GM23338 (cell line): ENCODE measurements around the gene CTTN. TPM values are rescaled to one million over a fixed set of nuclear protein-coding genes. Genes with fewer than 3 reads are reported as not detected.

ENCODE experiments used
- ATAC-seq: fragments of 200-7000 bp; cut with Tn5 transposase; 3 replicates; pipeline ENCODE4 v1.9.1; 2020
- DNase-seq: peaks from one replicate; pipeline ENCODE4 v3.0.0-alpha.2; 2015; ENCODE audit warnings: low spot score
- H2AFZ ChIP-seq: fragments of 200-600 bp; sonication (generic); 2 replicates; pipeline ENCODE4 v1.8.0; 2016; ENCODE audit warnings: antibody characterized with exemption, mild to moderate bottlenecking, moderate library complexity
- H3F3A ChIP-seq: fragments of 200-600 bp; sonication (generic); replicated peaks from 2 replicates; pipeline ENCODE4 v1.8.0; 2017; ENCODE audit warnings: antibody characterized with exemption, mixed run types, low read depth
- H3K27ac ChIP-seq: fragments of 200-600 bp; sonication (generic); 2 replicates; pipeline ENCODE4 v1.6.1; 2016; ENCODE audit warnings: low read depth
- H3K27me3 ChIP-seq: fragments of 200-600 bp; sonication (generic); 2 replicates; pipeline ENCODE4 v1.8.0; 2016; ENCODE audit warnings: mild to moderate bottlenecking, mixed run types, moderate library complexity; ENCODE audit not compliant: insufficient read depth
- H3K36me3 ChIP-seq: fragments of 200-600 bp; sonication (generic); 2 replicates; pipeline ENCODE4 v1.8.0; 2016; ENCODE audit warnings: mild to moderate bottlenecking; ENCODE audit not compliant: insufficient read depth
- H3K4me1 ChIP-seq: fragments of 200-600 bp; sonication (generic); 2 replicates; pipeline ENCODE4 v1.8.0; 2016; ENCODE audit warnings: mild to moderate bottlenecking, moderate library complexity; ENCODE audit not compliant: insufficient read depth
- H3K4me2 ChIP-seq: fragments of 200-600 bp; sonication (generic); 2 replicates; pipeline ENCODE4 v1.7.1; 2017; ENCODE audit warnings: mixed run types
- H3K4me3 ChIP-seq: fragments of 200-600 bp; sonication (generic); 2 replicates; pipeline ENCODE4 v1.6.1; 2016; ENCODE audit warnings: mixed run types
- H3K79me2 ChIP-seq: fragments of 200-600 bp; sonication (generic); replicated peaks from 2 replicates; pipeline ENCODE4 v1.8.0; 2017; ENCODE audit warnings: mild to moderate bottlenecking; ENCODE audit not compliant: insufficient read depth
- H3K9me2 ChIP-seq: fragments of 200-600 bp; sonication (generic); 2 replicates; pipeline ENCODE4 v1.8.0; 2017; ENCODE audit not compliant: insufficient read depth
- H4K20me1 ChIP-seq: fragments of 200-600 bp; sonication (generic); replicated peaks from 2 replicates; pipeline ENCODE4 v1.8.0; 2017; ENCODE audit warnings: mild to moderate bottlenecking; ENCODE audit not compliant: insufficient read depth
- H3K27ac Mint-ChIP-seq: 2 replicates; pipeline ENCODE4 v1.8.0; 2020; ENCODE audit warnings: inconsistent platforms, mild to moderate bottlenecking, moderate library complexity, mixed read lengths
- H3K27me3 Mint-ChIP-seq: 3 replicates; pipeline ENCODE4 v1.8.0; 2022; ENCODE audit warnings: low read depth, mild to moderate bottlenecking, moderate library complexity, mixed read lengths, inconsistent platforms; ENCODE audit not compliant: insufficient read depth, poor library complexity
- H3K36me3 Mint-ChIP-seq: 3 replicates; pipeline ENCODE4 v1.8.0; 2021; ENCODE audit warnings: low read depth, mild to moderate bottlenecking, inconsistent platforms, moderate library complexity, mixed read lengths
- H3K4me1 Mint-ChIP-seq: 3 replicates; pipeline ENCODE4 v1.8.0; 2020; ENCODE audit warnings: mild to moderate bottlenecking, inconsistent platforms, mixed read lengths
- H3K4me3 Mint-ChIP-seq: 3 replicates; pipeline ENCODE4 v1.8.0; 2021; ENCODE audit warnings: moderate library complexity, mild to moderate bottlenecking, inconsistent platforms, mixed read lengths
- H3K9me3 Mint-ChIP-seq: 3 replicates; pipeline ENCODE4 v1.8.0; 2020; ENCODE audit warnings: moderate library complexity, mild to moderate bottlenecking, inconsistent platforms, mixed read lengths
- CREB1 ChIP-seq: fragments of 250-450 bp; sonication (Bioruptor Pico); IDR thresholded peaks from 2 replicates; pipeline ENCODE4 v1.5.0; 2020; ENCODE audit warnings: low read depth, mild to moderate bottlenecking, moderate library complexity
- CTCF ChIP-seq, 2 experiments: fragments of 200-600 bp in 1 of 2; sonication (generic) in 1 of 2; conservative IDR thresholded peaks; 2 replicates each; pipeline versions ENCODE4 v1.5.1 to v1.6.1; 2016 to 2017; ENCODE audit warnings: antibody characterized with exemption in 2 of 2, low read depth in 2 of 2, mild to moderate bottlenecking in 2 of 2, moderate library complexity in 1 of 2
- EZH2phosphoT487 ChIP-seq: fragments of 200-600 bp; sonication (generic); IDR thresholded peaks from one replicate; pipeline ENCODE4 v1.8.1; 2018; ENCODE audit warnings: antibody characterized with exemption; ENCODE audit not compliant: unreplicated experiment
- NANOG ChIP-seq: IDR thresholded peaks from 2 replicates; pipeline ENCODE4 v1.6.1; 2016; ENCODE audit warnings: antibody characterized with exemption, borderline replicate concordance
- POLR2AphosphoS5 ChIP-seq: IDR thresholded peaks from 2 replicates; pipeline ENCODE4 v1.6.1; 2016; ENCODE audit warnings: antibody characterized with exemption, low read depth
- STAT1 ChIP-seq: IDR thresholded peaks from one replicate; pipeline ENCODE4 v1.6.1; 2016; ENCODE audit warnings: antibody characterized with exemption; ENCODE audit not compliant: unreplicated experiment
- ZNF114 ChIP-seq: fragments of 250-450 bp; sonication (Bioruptor Pico); IDR thresholded peaks from 2 replicates; pipeline ENCODE4 v1.5.0; 2020; ENCODE audit warnings: mild to moderate bottlenecking, moderate library complexity
- ZNF331 ChIP-seq: fragments of 250-450 bp; sonication (Bioruptor Pico); IDR thresholded peaks from 2 replicates; pipeline ENCODE4 v1.5.0; 2020; ENCODE audit warnings: low read depth, mild to moderate bottlenecking, moderate library complexity
- polyA plus RNA-seq: library from polyadenylated mRNA; unstranded; fragments of >200 nt; fragmentation: Nextera tagmentation; extraction: Ambion mirVana; gene quantifications from 2 replicates; pipeline ENCODE4 v1.2.1, GENCODE V29; 2016
- total RNA-seq: library from RNA; depleted of rRNA; stranded (reverse); fragments of >200 nt; shearing (Covaris generic); gene quantifications from 2 replicates; pipeline ENCODE4 v1.2.3, GENCODE V29; 2014
- TF ChIP-seq, protein P1 (sequence below): IDR thresholded peaks from one replicate; pipeline ENCODE4 v1.6.1; 2018; ENCODE audit warnings: antibody characterized with exemption; ENCODE audit not compliant: unreplicated experiment
- TF ChIP-seq, protein P2 (sequence below): IDR thresholded peaks from 2 replicates; pipeline ENCODE4 v1.6.1; 2016; ENCODE audit warnings: antibody characterized with exemption

Gene CTTN
- total and polyA plus RNA-seq, 2 experiments from 2014 or later, result 163 to 343 TPM

- TF ChIP-seq, protein P1, sequence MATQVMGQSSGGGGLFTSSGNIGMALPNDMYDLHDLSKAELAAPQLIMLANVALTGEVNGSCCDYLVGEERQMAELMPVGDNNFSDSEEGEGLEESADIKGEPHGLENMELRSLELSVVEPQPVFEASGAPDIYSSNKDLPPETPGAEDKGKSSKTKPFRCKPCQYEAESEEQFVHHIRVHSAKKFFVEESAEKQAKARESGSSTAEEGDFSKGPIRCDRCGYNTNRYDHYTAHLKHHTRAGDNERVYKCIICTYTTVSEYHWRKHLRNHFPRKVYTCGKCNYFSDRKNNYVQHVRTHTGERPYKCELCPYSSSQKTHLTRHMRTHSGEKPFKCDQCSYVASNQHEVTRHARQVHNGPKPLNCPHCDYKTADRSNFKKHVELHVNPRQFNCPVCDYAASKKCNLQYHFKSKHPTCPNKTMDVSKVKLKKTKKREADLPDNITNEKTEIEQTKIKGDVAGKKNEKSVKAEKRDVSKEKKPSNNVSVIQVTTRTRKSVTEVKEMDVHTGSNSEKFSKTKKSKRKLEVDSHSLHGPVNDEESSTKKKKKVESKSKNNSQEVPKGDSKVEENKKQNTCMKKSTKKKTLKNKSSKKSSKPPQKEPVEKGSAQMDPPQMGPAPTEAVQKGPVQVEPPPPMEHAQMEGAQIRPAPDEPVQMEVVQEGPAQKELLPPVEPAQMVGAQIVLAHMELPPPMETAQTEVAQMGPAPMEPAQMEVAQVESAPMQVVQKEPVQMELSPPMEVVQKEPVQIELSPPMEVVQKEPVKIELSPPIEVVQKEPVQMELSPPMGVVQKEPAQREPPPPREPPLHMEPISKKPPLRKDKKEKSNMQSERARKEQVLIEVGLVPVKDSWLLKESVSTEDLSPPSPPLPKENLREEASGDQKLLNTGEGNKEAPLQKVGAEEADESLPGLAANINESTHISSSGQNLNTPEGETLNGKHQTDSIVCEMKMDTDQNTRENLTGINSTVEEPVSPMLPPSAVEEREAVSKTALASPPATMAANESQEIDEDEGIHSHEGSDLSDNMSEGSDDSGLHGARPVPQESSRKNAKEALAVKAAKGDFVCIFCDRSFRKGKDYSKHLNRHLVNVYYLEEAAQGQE, result no peak
- TF ChIP-seq POLR2AphosphoS5 (no peak), ZNF331 (CRISPR knock-in tag) (no peak)
These were observed 49.7 kb upstream of the CTTN start (continued) for GRCh38 chr11:70348608-70349007.

DNA sequence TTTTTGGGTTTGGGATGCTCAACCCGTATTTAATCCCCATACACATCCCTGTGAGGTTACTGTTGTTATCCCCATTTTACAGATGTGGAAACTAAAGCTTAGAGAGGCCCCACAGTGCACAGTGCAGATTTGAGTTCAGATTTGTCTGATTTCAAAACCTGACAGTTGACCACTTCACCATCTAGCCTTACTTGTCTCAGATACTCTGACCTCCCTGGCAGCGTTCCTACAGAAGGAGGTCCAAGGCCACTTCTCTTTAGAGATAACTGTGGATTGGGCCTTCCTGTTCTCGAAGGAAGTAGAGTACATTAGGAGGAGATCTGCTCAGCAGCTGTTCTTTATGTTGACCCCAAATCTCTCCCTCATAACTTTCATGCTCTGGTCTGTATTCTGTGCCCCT lies 46.7 kb upstream of the CTTN start:
- H3K4me3 ChIP-seq, result no peak overlapping the region
- no peak overlapping the region for H3K27ac Mint-ChIP-seq
- H2AFZ ChIP-seq, result no peak overlapping the region
- H3K36me3 ChIP-seq, result peaks cover 28% of the 10 kb centered on the region
- no peak overlapping the region for H3K4me3 Mint-ChIP-seq
- peaks cover 65% of the 10 kb centered on the region for H3K36me3 Mint-ChIP-seq
- no peaks in the 10 kb centered on the region for H3K4me1 Mint-ChIP-seq
- H3K27me3 ChIP-seq, result no peaks in the 10 kb centered on the region
- no peaks in the 10 kb centered on the region for H3F3A ChIP-seq
- ATAC-seq, result no peak
- DNase-seq, result no peak
- no peak overlapping the region for H3K27ac ChIP-seq
- H3K9me3 Mint-ChIP-seq, result no peaks in the 10 kb centered on the region
- H3K27me3 Mint-ChIP-seq, result no peaks in the 10 kb centered on the region
- no peaks in the 10 kb centered on the region for H3K4me1 ChIP-seq
- no peaks in the 10 kb centered on the region for H3K9me2 ChIP-seq
- H3K79me2 ChIP-seq, result no peaks in the 10 kb centered on the region; the same call in 1 of the 2 replicates
- no peak overlapping the region for H3K4me2 ChIP-seq
- H4K20me1 ChIP-seq, result peaks cover 8% of the 10 kb centered on the region; the same call in 1 of the 2 replicates
- TF ChIP-seq, protein P1, result no peak
- TF ChIP-seq ZNF114 (CRISPR knock-in tag) (no peak), EZH2phosphoT487 (no peak), POLR2AphosphoS5 (no peak), CTCF (conservative IDR thresholded peaks at IDR 0.05; ENCODE audit: low read depth in 2 of 2) (no peak), ZNF331 (CRISPR knock-in tag) (no peak), STAT1 (no peak), NANOG (no peak), CREB1 (CRISPR knock-in tag) (no peak)
- TF ChIP-seq, protein P2, sequence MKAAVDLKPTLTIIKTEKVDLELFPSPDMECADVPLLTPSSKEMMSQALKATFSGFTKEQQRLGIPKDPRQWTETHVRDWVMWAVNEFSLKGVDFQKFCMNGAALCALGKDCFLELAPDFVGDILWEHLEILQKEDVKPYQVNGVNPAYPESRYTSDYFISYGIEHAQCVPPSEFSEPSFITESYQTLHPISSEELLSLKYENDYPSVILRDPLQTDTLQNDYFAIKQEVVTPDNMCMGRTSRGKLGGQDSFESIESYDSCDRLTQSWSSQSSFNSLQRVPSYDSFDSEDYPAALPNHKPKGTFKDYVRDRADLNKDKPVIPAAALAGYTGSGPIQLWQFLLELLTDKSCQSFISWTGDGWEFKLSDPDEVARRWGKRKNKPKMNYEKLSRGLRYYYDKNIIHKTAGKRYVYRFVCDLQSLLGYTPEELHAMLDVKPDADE, result no peak
